ENCODE results near the gene SMCHD1. TPM values are rescaled to one million over a fixed set of nuclear protein-coding genes. Genes with fewer than 3 reads are reported as not detected.

Gene SMCHD1
- 52.3 TPM for total RNA-seq
- long read RNA-seq, partial matches to known transcripts: 22 of 27 reads
- long read RNA-seq, other reads (novel, unspliced or antisense): 5 of 27 reads

GRCh38 chr18:2655178-2655953 lies at the start of gene SMCHD1:
Gene SMCHD1 (plus strand): TSS chr18:2655726. CDS start chr18:2656076, 350 bp downstream.
- DNase-seq (ENCODE audit: low spot score): peak; percentile 96

GRCh38 chr18:2606335-2606734 lies 49.2 kb upstream of the SMCHD1 start:
- DNase-seq (ENCODE audit: low spot score): no peak

DNA sequence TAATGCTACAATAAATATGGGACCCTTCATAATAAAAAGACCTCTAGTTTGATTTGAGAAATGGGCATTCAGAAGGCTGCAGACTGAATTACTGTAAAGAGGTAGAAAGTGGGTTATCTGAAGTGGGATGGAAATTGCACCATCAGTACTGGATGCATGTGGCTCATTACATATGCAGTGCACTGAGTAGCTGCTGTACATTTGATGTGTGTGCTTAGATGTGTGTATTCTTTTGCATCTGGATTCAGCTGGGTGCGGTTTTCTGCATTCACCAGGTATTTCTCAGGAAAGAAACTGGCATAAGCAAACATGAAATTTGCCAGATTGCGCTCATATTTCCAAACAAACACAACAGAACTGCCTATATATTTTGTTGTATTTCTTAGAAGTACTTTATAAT lies 45.9 kb upstream of the SMCHD1 start:
- DNase-seq (ENCODE audit: low spot score): no peak

DNA sequence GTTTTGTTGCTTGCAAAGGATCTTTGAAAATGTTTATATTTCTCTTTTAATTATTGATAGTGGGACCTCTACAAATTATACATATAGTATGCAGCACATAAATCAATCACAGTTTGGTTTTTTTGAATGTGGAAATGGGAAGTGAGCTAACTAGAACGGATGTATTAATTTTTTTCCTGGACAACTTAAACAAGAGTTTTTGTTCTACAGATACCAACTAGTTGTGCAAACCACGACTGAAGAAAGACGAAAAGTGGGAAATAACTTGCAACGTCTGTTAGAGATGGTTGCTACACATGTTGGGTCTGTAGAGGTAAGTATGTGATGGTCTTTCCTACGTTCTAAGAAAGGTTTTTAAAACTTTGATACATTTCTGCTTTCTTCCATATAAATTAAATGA lies 45.0 kb upstream of the SMCHD1 start:
- no peak for DNase-seq (ENCODE audit: low spot score)

DNA sequence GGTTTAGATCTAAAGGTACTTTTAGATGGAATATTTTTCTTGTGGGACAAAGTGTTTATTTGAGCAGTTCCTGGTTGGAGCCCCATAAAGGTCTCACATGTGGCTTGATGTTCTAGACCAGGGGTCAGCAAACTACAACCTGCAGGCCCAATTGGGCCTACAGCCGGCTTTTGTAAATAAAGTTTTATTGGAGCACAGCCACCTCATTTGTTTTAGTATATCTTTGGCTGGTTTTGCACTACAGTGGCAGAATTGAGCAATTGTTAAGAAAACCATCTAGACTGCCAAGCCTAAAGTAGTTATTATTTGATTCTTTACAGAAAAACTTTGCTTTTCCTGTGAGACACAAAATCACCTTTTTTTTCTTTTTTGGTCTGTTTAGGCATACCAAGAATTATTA lies 42.5 kb upstream of the SMCHD1 start:
- no peak for DNase-seq (ENCODE audit: low spot score)

DNA sequence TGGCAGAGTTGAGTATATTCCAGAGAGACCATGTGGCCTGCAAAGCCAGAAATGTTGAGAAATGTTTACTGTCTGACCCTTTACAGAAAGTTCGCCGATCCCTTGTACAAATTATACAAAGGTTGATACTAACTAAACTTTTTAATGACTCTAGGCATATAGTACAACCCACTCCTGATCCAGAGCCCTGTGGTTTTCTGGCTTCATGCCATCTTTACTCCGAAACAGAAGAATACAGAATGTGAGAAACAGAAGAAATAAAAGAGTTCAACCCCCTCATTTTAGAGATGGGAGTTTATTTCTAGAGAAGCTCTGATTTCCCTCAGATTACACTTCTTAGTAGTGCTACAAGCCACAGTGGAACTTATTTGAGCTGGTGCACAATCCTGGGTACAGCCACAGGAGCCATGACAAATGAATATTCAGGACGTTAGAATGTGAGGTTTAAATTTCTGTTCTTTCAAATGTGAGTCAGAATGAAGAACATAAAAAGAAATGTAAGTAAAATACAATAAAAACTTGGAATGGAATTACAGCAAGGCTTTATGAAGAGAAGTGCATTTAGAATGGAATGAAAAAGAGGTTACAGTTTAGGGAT lies 38.0 kb upstream of the SMCHD1 start:
- DNase-seq (ENCODE audit: low spot score): no peak

DNA sequence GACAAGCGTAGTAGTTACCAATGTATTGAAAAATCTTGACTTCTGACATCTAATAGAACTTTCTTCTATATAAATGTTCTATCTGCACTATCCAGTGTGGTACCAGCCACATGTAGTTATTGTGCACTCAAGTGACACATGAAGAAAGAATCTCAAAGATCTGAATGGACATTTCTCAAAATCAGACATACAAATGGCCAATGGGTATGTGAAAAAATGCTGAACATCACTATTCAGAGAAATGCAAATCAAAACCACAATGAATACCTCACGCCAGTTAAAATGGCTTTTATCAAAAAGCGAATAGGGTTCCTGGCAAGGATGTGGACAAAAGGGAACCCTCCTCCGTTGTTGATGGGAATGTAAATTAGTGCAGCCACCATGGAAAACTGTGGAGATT lies 37.5 kb upstream of the SMCHD1 start:
- DNase-seq (ENCODE audit: low spot score): no peak

DNA sequence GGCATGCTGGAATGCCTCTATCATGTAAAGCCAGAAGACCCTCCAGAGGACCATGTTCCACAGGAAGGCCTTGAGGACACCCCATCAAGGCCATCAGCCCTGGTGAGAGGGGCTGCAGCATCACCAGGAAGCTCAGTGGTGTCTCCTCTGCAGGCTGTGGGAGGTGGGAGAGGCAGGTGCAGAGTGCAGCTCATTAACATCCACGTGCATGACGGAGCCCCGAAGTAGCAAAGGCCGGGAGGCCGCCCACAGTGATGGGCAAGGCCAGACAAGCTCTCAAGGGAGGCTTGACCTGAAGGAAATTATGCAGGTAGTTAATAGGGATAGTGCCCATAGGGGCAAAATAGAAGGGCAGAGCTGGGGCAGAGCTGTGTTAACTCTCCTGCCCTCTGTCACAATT lies 30.3 kb upstream of the SMCHD1 start:
- no peak for DNase-seq (ENCODE audit: low spot score)

DNA sequence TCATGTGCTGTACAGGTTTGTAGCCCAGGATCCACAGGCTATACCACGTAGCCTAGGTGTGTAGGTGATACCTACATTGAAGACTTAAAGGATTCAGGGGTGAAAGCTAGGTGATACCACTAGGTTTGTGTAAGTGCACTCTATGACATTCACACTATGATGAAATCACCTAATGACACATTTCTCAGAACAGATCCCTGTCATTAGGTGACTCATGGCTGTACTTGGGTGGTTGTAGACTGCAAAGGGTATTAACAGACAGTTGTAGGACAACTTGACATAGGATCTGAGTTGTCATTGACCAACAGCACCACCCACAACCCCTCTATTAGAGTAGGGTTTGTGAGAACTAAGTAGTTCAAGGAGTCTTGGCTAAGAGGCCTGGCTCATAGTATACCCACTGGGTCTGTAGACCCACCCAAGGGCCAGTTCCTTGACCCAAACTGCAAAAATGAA lies 27.7 kb upstream of the SMCHD1 start:
- DNase-seq (ENCODE audit: low spot score): no peak

DNA sequence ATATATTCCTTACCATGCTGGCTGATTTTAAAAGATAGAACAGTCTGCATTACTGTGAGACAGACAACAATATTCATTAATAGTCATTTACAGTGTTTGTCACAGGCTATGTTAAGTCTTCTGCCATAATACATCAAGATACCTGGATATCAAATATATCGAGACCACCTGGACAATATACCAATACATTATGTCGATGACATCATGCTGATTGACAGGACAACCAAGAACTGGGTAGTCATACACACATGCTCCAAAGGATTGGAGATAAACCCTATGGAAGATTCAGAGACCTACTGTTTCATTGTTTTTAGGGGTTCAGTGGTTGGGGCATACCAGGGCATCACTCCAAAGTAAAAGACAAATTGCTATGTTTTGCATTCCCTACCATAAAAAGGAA lies 26.5 kb upstream of the SMCHD1 start:
- no peak for DNase-seq (ENCODE audit: low spot score)

- no peak for DNase-seq (ENCODE audit: low spot score)
These were observed 19.9 kb upstream of the SMCHD1 start for GRCh38 chr18:2635586-2635985.

DNA sequence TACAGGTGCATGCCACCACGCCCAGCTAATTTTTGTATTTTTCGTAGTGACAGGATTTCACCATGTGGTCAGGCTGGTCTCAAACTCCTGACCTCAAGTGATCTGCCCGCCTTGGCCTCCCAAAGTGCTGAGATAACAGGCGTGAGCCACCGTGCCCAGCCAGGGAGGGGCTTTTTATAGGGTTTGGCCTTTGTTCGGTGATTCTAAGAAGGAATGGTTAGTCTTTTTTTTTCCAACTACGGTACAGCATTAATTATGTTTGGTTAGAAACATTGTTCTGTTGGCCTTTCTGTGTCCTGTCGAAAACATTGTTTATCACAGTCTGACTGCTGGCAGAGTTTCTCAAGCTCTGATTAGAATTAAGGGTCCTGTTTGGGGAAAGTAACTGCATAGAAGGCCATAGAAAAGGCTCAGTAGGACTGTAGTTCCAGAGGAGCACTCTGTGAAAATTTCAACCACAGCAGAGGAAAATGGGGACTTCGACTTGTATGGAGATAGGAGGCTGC lies 19.3 kb upstream of the SMCHD1 start:
- no peak for DNase-seq (ENCODE audit: low spot score)

DNA sequence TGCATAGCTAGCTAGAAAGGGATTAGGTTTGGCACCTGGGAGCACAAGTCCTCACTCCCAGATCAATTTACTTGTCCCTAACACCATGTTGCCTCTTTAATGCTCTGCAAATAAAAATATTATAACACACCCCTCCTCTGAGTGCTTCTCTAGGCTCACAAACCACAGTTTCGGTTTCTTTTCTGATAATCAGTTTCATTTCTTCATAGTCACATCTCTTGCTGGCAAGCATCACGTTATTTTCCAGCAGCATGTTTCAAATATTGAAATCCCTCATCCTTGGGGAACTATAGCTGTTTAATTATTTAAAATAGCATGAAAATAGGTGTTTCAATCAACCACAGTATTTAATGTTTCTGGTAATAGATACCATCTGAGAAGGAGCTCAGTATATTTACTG lies 13.9 kb upstream of the SMCHD1 start:
- no peak for DNase-seq (ENCODE audit: low spot score)

DNA sequence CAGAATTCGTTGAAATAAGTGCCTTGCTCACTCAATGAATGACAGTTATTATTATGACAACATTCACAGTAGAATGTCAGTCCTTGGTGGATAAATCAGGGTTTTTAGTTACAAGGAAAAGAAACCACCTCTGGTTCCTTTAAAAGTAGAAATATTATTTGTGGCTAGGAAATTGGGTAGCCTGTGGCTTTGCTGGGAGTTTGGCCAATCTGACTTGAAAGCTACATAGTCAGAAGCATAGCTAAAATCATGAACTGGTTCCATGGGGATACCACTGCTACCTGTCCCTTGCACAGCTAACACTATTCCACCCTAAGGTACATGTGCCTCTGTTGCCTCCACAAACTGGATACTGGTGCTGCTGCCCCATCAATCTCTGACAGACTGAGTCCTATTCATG lies 12.8 kb upstream of the SMCHD1 start:
- DNase-seq (ENCODE audit: low spot score): no peak

- no peak for DNase-seq (ENCODE audit: low spot score)
These were observed 11.0 kb upstream of the SMCHD1 start for GRCh38 chr18:2644535-2644934.

DNA sequence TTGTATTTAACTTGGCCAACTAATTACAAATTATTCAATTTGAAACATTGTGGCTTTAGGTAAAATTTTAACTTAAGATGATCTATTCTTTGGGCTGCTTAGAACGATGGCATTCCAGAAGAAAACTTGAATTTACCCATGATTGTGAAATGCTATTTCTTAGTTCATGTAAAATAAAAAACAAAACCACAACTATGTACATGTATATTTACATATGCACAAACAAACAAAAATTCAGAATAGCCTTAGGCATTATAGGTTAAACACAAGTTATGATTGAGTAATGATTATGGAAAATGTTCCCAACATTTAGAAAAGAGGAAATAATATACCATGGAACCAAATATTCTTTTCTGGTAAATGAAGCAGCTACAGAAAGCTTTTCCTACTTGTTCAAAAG lies 3.5 kb upstream of the SMCHD1 start:
- no peak for DNase-seq (ENCODE audit: low spot score)

- DNase-seq (ENCODE audit: low spot score): no peak
These were observed 2.1 kb upstream of the SMCHD1 start for GRCh38 chr18:2653467-2653866.

- DNase-seq (ENCODE audit: low spot score): no peak
These were observed 1.2 kb upstream of the SMCHD1 start for GRCh38 chr18:2654169-2654927.

- DNase-seq (ENCODE audit: low spot score): no peak
These were observed 673 bp upstream of the SMCHD1 start for GRCh38 chr18:2654928-2655177.

DNA sequence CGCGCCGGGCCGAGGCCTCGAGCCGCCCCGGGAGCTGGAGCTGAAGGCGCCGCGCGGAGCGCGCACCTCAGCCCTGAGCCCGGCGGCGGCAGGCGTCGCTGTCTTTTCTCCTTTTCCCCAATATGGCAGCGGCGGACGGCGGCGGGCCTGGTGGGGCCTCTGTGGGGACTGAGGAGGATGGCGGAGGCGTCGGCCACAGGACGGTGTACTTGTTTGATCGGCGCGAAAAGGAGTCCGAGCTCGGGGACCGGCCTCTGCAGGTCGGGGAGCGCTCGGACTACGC lies 369 bp downstream of the SMCHD1 start:
- no peak for DNase-seq (ENCODE audit: low spot score)

- peak; percentile 92 for DNase-seq (ENCODE audit: low spot score)
These were observed 883 bp downstream of the SMCHD1 start for GRCh38 chr18:2656237-2656980.

DNA sequence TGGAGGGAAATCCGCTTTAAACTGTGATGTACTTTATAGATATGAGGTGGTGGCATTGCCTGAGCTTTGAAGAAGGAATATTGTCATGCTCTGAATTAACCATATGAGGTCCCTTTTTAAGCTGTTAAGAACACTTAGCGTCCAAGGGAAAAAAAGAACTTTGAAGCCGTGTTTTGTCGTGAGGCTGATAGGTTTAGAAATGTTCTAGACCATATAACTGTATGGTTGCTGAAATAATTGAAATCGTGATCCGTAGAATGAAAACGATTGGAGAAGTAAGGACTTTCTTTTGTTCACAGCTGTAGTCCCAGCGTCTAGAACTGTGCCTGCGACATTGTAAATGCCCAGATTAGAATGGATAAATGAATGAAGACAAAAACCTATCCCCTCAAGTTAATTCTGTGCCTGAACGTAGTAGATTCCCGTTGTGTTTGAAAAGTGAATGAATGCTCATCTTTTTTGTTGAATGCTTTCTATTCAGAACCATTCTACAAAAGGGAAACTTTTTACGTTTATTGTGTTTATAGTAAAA lies 1.5 kb downstream of the SMCHD1 start:
- DNase-seq (ENCODE audit: low spot score): no peak
